ENCODE data around the gene GTF2F2. TPM values are rescaled to one million over a fixed set of nuclear protein-coding genes. Genes with fewer than 3 reads are reported as not detected.
"Not testable (repeated sequence)": the region's sequence is repeated elsewhere in the genome, so short reads cannot be mapped to it uniquely, and the experiment has no call there.

GTF2F2 gene
- total RNA-seq, 1 donor from 2014 or later, result 60.1 TPM

- DNase-seq (ENCODE audit: low read depth), result no peak
These were observed 98.4 kb downstream of the GTF2F2 start for GRCh38 chr13:45218689-45219088.

- DNase-seq (ENCODE audit: low read depth), result peak; percentile 47
These were observed 99.0 kb downstream of the GTF2F2 start for GRCh38 chr13:45219123-45219891.

GRCh38 chr13:45219938-45220375, 99.6 kb downstream of the GTF2F2 start:
- peak; percentile 98 for DNase-seq (ENCODE audit: low read depth)

GRCh38 chr13:45220403-45220802, 100.1 kb downstream of the GTF2F2 start:
- DNase-seq (ENCODE audit: low read depth), result no peak

- no peak for DNase-seq (ENCODE audit: low read depth)
These were observed 102.2 kb downstream of the GTF2F2 start for GRCh38 chr13:45222516-45222915.

GRCh38 chr13:45222919-45223318, 102.6 kb downstream of the GTF2F2 start:
- no peak for DNase-seq (ENCODE audit: low read depth)

- no peak for DNase-seq (ENCODE audit: low read depth)
These were observed 103.9 kb downstream of the GTF2F2 start for GRCh38 chr13:45224176-45224575.

- no peak for DNase-seq (ENCODE audit: low read depth)
These were observed 105.1 kb downstream of the GTF2F2 start for GRCh38 chr13:45225370-45225769.

GRCh38 chr13:45226024-45226423, 105.7 kb downstream of the GTF2F2 start:
- DNase-seq (ENCODE audit: low read depth), result no peak

GRCh38 chr13:45228002-45228401, 107.7 kb downstream of the GTF2F2 start:
- DNase-seq (ENCODE audit: low read depth), result no peak

- no peak for DNase-seq (ENCODE audit: low read depth)
These were observed 108.9 kb downstream of the GTF2F2 start for GRCh38 chr13:45229172-45229571.

- no peak for DNase-seq (ENCODE audit: low read depth)
These were observed 111.0 kb downstream of the GTF2F2 start for GRCh38 chr13:45231305-45231704.

GRCh38 chr13:45231722-45232121, 111.4 kb downstream of the GTF2F2 start:
- peak; percentile 58 for DNase-seq (ENCODE audit: low read depth)

- no peak for DNase-seq (ENCODE audit: low read depth)
These were observed 112.3 kb downstream of the GTF2F2 start for GRCh38 chr13:45232591-45232990.

- peak; percentile 61 for DNase-seq (ENCODE audit: low read depth)
These were observed 118.9 kb downstream of the GTF2F2 start for GRCh38 chr13:45238945-45239795.

- DNase-seq (ENCODE audit: low read depth), result no peak
These were observed 119.8 kb downstream of the GTF2F2 start for GRCh38 chr13:45240143-45240542.

- peak; percentile 61 for DNase-seq (ENCODE audit: low read depth)
These were observed 121.8 kb downstream of the GTF2F2 start for GRCh38 chr13:45242070-45242469.

GRCh38 chr13:45242524-45242923, 122.2 kb downstream of the GTF2F2 start:
- DNase-seq (ENCODE audit: low read depth), result no peak

GRCh38 chr13:45243077-45243476, 122.8 kb downstream of the GTF2F2 start:
- DNase-seq (ENCODE audit: low read depth), result no peak

GRCh38 chr13:45244736-45245135, 124.4 kb downstream of the GTF2F2 start:
- not testable (repeated sequence) for DNase-seq (ENCODE audit: low read depth)

- DNase-seq (ENCODE audit: low read depth), result no peak
These were observed 129.4 kb downstream of the GTF2F2 start for GRCh38 chr13:45249662-45250061.

GRCh38 chr13:45254396-45254795, 134.1 kb downstream of the GTF2F2 start:
- no peak for DNase-seq (ENCODE audit: low read depth)

Data from renal cortical epithelial cell (primary cell).